Measurements from ENCODE around the gene SYT9.

DNA sequence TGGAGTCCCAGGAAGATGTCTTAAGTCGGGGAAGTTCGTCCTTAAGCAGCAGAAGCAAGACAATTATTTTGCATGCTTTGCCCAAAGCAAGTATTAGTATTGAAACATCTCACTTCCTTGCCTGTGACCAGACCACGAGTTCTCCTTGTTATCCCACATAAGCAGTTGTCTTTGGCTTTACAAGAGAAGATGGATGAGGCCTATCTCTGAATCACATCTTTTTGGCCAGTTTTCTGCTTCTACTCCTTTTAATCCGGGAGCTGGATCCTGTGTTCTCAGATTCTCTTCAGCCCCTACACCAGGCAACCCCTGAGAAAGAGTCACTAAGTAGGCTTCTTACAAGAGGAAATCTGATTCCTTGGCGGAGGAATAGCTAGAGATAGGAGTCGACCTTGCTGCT is 2.1 kb downstream of the SYT9 start:
- TF ChIP-seq CREB1 (IDR thresholded peaks at IDR 0.05; ENCODE audit: low read depth) = no peak
- no peak for TF ChIP-seq EGR1 (IDR thresholded peaks at IDR 0.05)
- TF ChIP-seq CEBPB (IDR thresholded peaks at IDR 0.05) = no peak
- no peak for TF ChIP-seq TAF1 (IDR thresholded peaks at IDR 0.05; ENCODE audit: low read depth)
